AG08395 (cell line): ENCODE measurements around the gene CDC26.
"Not testable (repeated sequence)": the region's sequence is repeated elsewhere in the genome, so short reads cannot be mapped to it uniquely, and the experiment has no call there.

ENCODE experiments used
- DNase-seq: peaks from one replicate; pipeline ENCODE4 v3.0.0; 2012; ENCODE audit warnings: mixed read lengths, low spot score

Gene CDC26

GRCh38 chr9:113275157-113276131 lies at the start of gene CDC26, which contains the start of gene PRPF4:
Gene CDC26 (minus strand): TSS chr9:113275572. CDS start chr9:113272507, 3,065 bp downstream.
Gene PRPF4 (plus strand): TSS chr9:113275658. CDS start chr9:113275744, 86 bp downstream.
- DNase-seq: peak; percentile 98

GRCh38 chr9:113322671-113323070 lies 47.3 kb upstream of the CDC26 start:
- DNase-seq: no peak

- DNase-seq: no peak
Measured at GRCh38 chr9:113320051-113320450, 44.7 kb upstream of the CDC26 start.

GRCh38 chr9:113319054-113319453 lies 43.7 kb upstream of the CDC26 start:
- DNase-seq: no peak

GRCh38 chr9:113317777-113318176 lies 42.4 kb upstream of the CDC26 start:
- DNase-seq: no peak

GRCh38 chr9:113316030-113316429 lies 40.7 kb upstream of the CDC26 start:
- DNase-seq: no peak

GRCh38 chr9:113315231-113315630 lies 39.9 kb upstream of the CDC26 start:
- DNase-seq: no peak

- DNase-seq: no peak
Measured at GRCh38 chr9:113313261-113313660, 37.9 kb upstream of the CDC26 start.

GRCh38 chr9:113311961-113312360 lies 36.6 kb upstream of the CDC26 start:
- peak; percentile 2 for DNase-seq

- DNase-seq: no peak
Measured at GRCh38 chr9:113310538-113310937, 35.2 kb upstream of the CDC26 start.

- DNase-seq: peak; percentile 68
Measured at GRCh38 chr9:113309204-113309813, 33.9 kb upstream of the CDC26 start.

- DNase-seq: no peak
Measured at GRCh38 chr9:113307396-113307975, 32.1 kb upstream of the CDC26 start.

GRCh38 chr9:113306566-113306965 lies 31.2 kb upstream of the CDC26 start:
- DNase-seq: no peak

- DNase-seq: no peak
Measured at GRCh38 chr9:113302792-113303418, 27.5 kb upstream of the CDC26 start, which contains the start of gene RNF183. Gene RNF183 (minus strand): TSS chr9:113303376. CDS start chr9:113298184, 5,192 bp downstream.

- DNase-seq: no peak
Measured at GRCh38 chr9:113301548-113301947, 26.2 kb upstream of the CDC26 start.

GRCh38 chr9:113299800-113300292 lies 24.5 kb upstream of the CDC26 start:
- no peak for DNase-seq

GRCh38 chr9:113298924-113299770 lies 23.8 kb upstream of the CDC26 start:
- DNase-seq: no peak

GRCh38 chr9:113298311-113298710 lies 22.9 kb upstream of the CDC26 start:
- no peak for DNase-seq

GRCh38 chr9:113296796-113297558 lies 21.6 kb upstream of the CDC26 start:
- no peak for DNase-seq

GRCh38 chr9:113296247-113296646 lies 20.9 kb upstream of the CDC26 start:
- not testable (repeated sequence) for DNase-seq
